ENCODE results near the gene GADL1.

The GADL1 gene

GRCh38 chr3:30729936-30730335 lies 164.5 kb downstream of the GADL1 start:
- peaks cover 6 to 53% (median 21%) of the 10 kb centered on the region in 10 experiments for H3K4me1 ChIP-seq
- no peaks in the 10 kb centered on the region for H3K36me3 ChIP-seq
- peaks cover 0 to 14% (median 3%) of the 10 kb centered on the region in 11 experiments; a peak in 6 of 22 replicates for H3K9me3 ChIP-seq (replicated peaks in 1 of 11)
- no peak overlapping the region for H3K4me3 ChIP-seq
- H3K4me2 ChIP-seq, result peak overlapping the region in 10 of 11 experiments; percentile 42 to 86 (median 62); a peak in 19 of 22 replicates
- no peaks in the 10 kb centered on the region for H4K20me1 ChIP-seq
- H3K27me3 ChIP-seq, result no peaks in the 10 kb centered on the region
- H3K27ac ChIP-seq, result peak overlapping the region in 2 of 11 experiments; percentile 1 to 20; a peak in 3 of 22 replicates
- no peak for TF ChIP-seq Cebpa-rat (IDR thresholded peaks at IDR 0.05)
- H3K9ac ChIP-seq, result no peak overlapping the region

GRCh38 chr3:30729512-30729911 lies 164.9 kb downstream of the GADL1 start:
- Histone ChIP-seq H3K27me3 (no peaks in the 10 kb centered on the region), H3K4me1 (peaks cover 6 to 53% (median 21%) of the 10 kb centered on the region in 10 experiments), H4K20me1 (no peaks in the 10 kb centered on the region), H3K27ac (peak overlapping the region in 6 of 11 experiments; percentile 8 to 57 (median 27); a peak in 7 of 22 replicates), H3K36me3 (no peaks in the 10 kb centered on the region), H3K9ac (0 out of 22 replicates have a peak overlapping the region, but pooled peaks of 1 of the 11 experiments have one; percentile 32), H3K9me3 (replicated peaks in 1 of 11) (peaks cover 0 to 16% (median 3%) of the 10 kb centered on the region in 11 experiments; a peak in 6 of 22 replicates), H3K4me3 (no peak overlapping the region), H3K4me2 (peak overlapping the region; percentile 39 to 86 (median 61); a peak in 21 of 22 replicates)
- TF ChIP-seq Cebpa-rat (IDR thresholded peaks at IDR 0.05), result no peak

GRCh38 chr3:30728143-30728542 lies 166.3 kb downstream of the GADL1 start:
- no peak overlapping the region for H3K27ac ChIP-seq
- H3K27me3 ChIP-seq, result no peaks in the 10 kb centered on the region
- no peak for TF ChIP-seq Cebpa-rat (IDR thresholded peaks at IDR 0.05)
- H3K9ac ChIP-seq, result no peak overlapping the region
- H4K20me1 ChIP-seq, result no peaks in the 10 kb centered on the region
- peaks cover 0 to 26% (median 9%) of the 10 kb centered on the region in 11 experiments; a peak in 12 of 22 replicates for H3K9me3 ChIP-seq (replicated peaks in 1 of 11)
- no peak overlapping the region for H3K4me3 ChIP-seq
- H3K36me3 ChIP-seq, result no peaks in the 10 kb centered on the region
- H3K4me1 ChIP-seq, result peaks cover 6 to 39% (median 15%) of the 10 kb centered on the region in 10 experiments
- peak overlapping the region in 3 of 11 experiments; percentile 12 to 64 (median 15); a peak in 4 of 22 replicates for H3K4me2 ChIP-seq

GRCh38 chr3:30724863-30725262 lies 169.6 kb downstream of the GADL1 start:
- H3K4me2 ChIP-seq, result no peak overlapping the region
- TF ChIP-seq Cebpa-rat (IDR thresholded peaks at IDR 0.05), result no peak
- no peak overlapping the region for H3K27ac ChIP-seq
- H4K20me1 ChIP-seq, result no peaks in the 10 kb centered on the region
- no peak overlapping the region for H3K4me3 ChIP-seq
- H3K27me3 ChIP-seq, result no peaks in the 10 kb centered on the region
- peaks cover 6 to 39% (median 12%) of the 10 kb centered on the region in 10 experiments for H3K4me1 ChIP-seq
- H3K36me3 ChIP-seq, result no peaks in the 10 kb centered on the region
- H3K9me3 ChIP-seq (replicated peaks in 1 of 11), result peaks cover under 1 to 48% (median 17%) of the 10 kb centered on the region in 11 experiments; a peak in 15 of 22 replicates
- H3K9ac ChIP-seq, result no peak overlapping the region

GRCh38 chr3:30723211-30723610 lies 171.2 kb downstream of the GADL1 start:
- H3K9ac ChIP-seq, result no peak overlapping the region
- no peak overlapping the region for H3K4me2 ChIP-seq
- H3K36me3 ChIP-seq, result no peaks in the 10 kb centered on the region
- no peaks in the 10 kb centered on the region for H3K27me3 ChIP-seq
- no peak overlapping the region for H3K27ac ChIP-seq
- no peaks in the 10 kb centered on the region for H4K20me1 ChIP-seq
- H3K4me1 ChIP-seq, result peaks cover 0 to 39% (median 16%) of the 10 kb centered on the region in 10 experiments; a peak in 14 of 20 replicates
- no peak for TF ChIP-seq Cebpa-rat (IDR thresholded peaks at IDR 0.05)
- no peak overlapping the region for H3K4me3 ChIP-seq
- H3K9me3 ChIP-seq (replicated peaks in 1 of 11), result peaks cover 6 to 65% (median 26%) of the 10 kb centered on the region in 11 experiments; a peak in 16 of 22 replicates

- H3K4me2 ChIP-seq, result peak overlapping the region in 3 of 11 experiments; percentile 49 to 69 (median 52); a peak in 4 of 22 replicates
Observed at GRCh38 chr3:30721314-30721634, 173.2 kb downstream of the GADL1 start.

GRCh38 chr3:30720586-30721313 lies 173.7 kb downstream of the GADL1 start:
- Histone ChIP-seq H3K9ac (no peak overlapping the region), H4K20me1 (no peaks in the 10 kb centered on the region), H3K9me3 (replicated peaks in 1 of 11) (peaks cover 6 to 85% (median 40%) of the 10 kb centered on the region in 11 experiments; a peak in 17 of 22 replicates), H3K4me3 (no peak overlapping the region), H3K27me3 (no peaks in the 10 kb centered on the region), H3K27ac (no peak overlapping the region), H3K36me3 (no peaks in the 10 kb centered on the region), H3K4me2 (peak overlapping the region in 4 of 11 experiments; percentile 7 to 69 (median 50); a peak in 5 of 22 replicates), H3K4me1 (peaks cover 0 to 38% (median 16%) of the 10 kb centered on the region in 10 experiments; a peak in 14 of 20 replicates)
- no peak for TF ChIP-seq Cebpa-rat (IDR thresholded peaks at IDR 0.05)

More at GRCh38 chr3:30721314-30721634, 173.2 kb downstream of the GADL1 start:
- no peak for TF ChIP-seq Cebpa-rat (IDR thresholded peaks at IDR 0.05)
- no peaks in the 10 kb centered on the region for H3K27me3 ChIP-seq
- no peak overlapping the region for H3K9ac ChIP-seq
- peaks cover 0 to 38% (median 16%) of the 10 kb centered on the region in 10 experiments; a peak in 14 of 20 replicates for H3K4me1 ChIP-seq
- no peak overlapping the region for H3K27ac ChIP-seq
- no peaks in the 10 kb centered on the region for H4K20me1 ChIP-seq
- peaks cover 6 to 80% (median 40%) of the 10 kb centered on the region in 11 experiments; a peak in 17 of 22 replicates for H3K9me3 ChIP-seq (replicated peaks in 1 of 11)
- no peak overlapping the region for H3K4me3 ChIP-seq
- no peaks in the 10 kb centered on the region for H3K36me3 ChIP-seq

GRCh38 chr3:30719536-30719935 lies 174.9 kb downstream of the GADL1 start:
- H4K20me1 ChIP-seq, result no peaks in the 10 kb centered on the region
- H3K27ac ChIP-seq, result peak overlapping the region in 1 of 11 experiments; percentile 33; a peak in 1 of 22 replicates
- no peaks in the 10 kb centered on the region for H3K36me3 ChIP-seq
- no peak overlapping the region for H3K9ac ChIP-seq
- H3K4me3 ChIP-seq, result peak overlapping the region in 1 of 10 experiments; percentile 9; a peak in 1 of 20 replicates
- peaks cover 0 to 38% (median 16%) of the 10 kb centered on the region in 10 experiments; a peak in 14 of 20 replicates for H3K4me1 ChIP-seq
- no peaks in the 10 kb centered on the region for H3K27me3 ChIP-seq
- H3K4me2 ChIP-seq, result peak overlapping the region in 8 of 11 experiments; percentile 23 to 69 (median 50); a peak in 15 of 22 replicates
- H3K9me3 ChIP-seq (replicated peaks in 1 of 11), result peaks cover 6 to 91% (median 43%) of the 10 kb centered on the region in 11 experiments; a peak in 18 of 22 replicates
- no peak for TF ChIP-seq Cebpa-rat (IDR thresholded peaks at IDR 0.05)

GRCh38 chr3:30713885-30714503 lies 180.5 kb downstream of the GADL1 start:
- H3K4me1 ChIP-seq, result peaks cover 4 to 36% (median 19%) of the 10 kb centered on the region in 10 experiments; a peak in 19 of 20 replicates
- H3K4me2 ChIP-seq, result no peak overlapping the region
- H3K9ac ChIP-seq, result no peak overlapping the region
- H3K9me3 ChIP-seq (replicated peaks in 1 of 11), result peaks cover 0 to 48% (median 36%) of the 10 kb centered on the region in 11 experiments; a peak in 19 of 22 replicates
- H3K36me3 ChIP-seq, result no peaks in the 10 kb centered on the region
- no peak for TF ChIP-seq Cebpa-rat (IDR thresholded peaks at IDR 0.05)
- no peak overlapping the region for H3K4me3 ChIP-seq
- H4K20me1 ChIP-seq, result no peaks in the 10 kb centered on the region
- no peak overlapping the region for H3K27ac ChIP-seq
- H3K27me3 ChIP-seq, result no peaks in the 10 kb centered on the region
